Vagina (tissue), 2 donors: ENCODE results near the gene BASP1. TPM values are rescaled to one million over a fixed set of nuclear protein-coding genes. Genes with fewer than 3 reads are reported as not detected.
"Not testable (repeated sequence)": the region's sequence is repeated elsewhere in the genome, so short reads cannot be mapped to it uniquely, and the experiment has no call there.

Source experiments
- DNase-seq, 2 donors: peaks; one replicate each; pipeline ENCODE4 v3.0.0-alpha.2; 2017; ENCODE audit errors: extremely low spot score in 2 of 2
- H3K27ac ChIP-seq: fragments of 200-600 bp; sonication (generic); one replicate; pipeline ENCODE4 v1.5.1; 2019
- H3K27me3 ChIP-seq: fragments of 200-600 bp; sonication (generic); one replicate; pipeline ENCODE4 v1.5.1; 2019
- H3K36me3 ChIP-seq, 2 donors: fragments of 200-600 bp; sonication (generic); one replicate each; pipeline ENCODE4 v1.5.1; 2017 to 2019
- H3K4me1 ChIP-seq: fragments of 200-600 bp; sonication (generic); one replicate; pipeline ENCODE4 v1.5.1; 2019
- H3K4me3 ChIP-seq, 2 donors: fragments of 200-600 bp; sonication (generic); 1 replicate in 1 of 2; 2 replicates in 1 of 2; pipeline ENCODE4 v1.5.1; 2016 to 2019
- H3K9me3 ChIP-seq: fragments of 200-600 bp; sonication (generic); one replicate; pipeline ENCODE4 v1.5.1; 2019
- CTCF ChIP-seq, 3 experiments: fragments of 450-650 bp in 2 of 3; fragments of 200-600 bp in 1 of 3; sonication (generic) in 1 of 3; IDR thresholded peaks; one replicate each; pipeline ENCODE4 v1.5.1; 2017 to 2019; ENCODE audit warnings: antibody characterized with exemption in 3 of 3, mild to moderate bottlenecking in 2 of 3, moderate library complexity in 2 of 3
- POLR2A ChIP-seq, 2 donors: fragments of 450-650 bp; IDR thresholded peaks; one replicate each; pipeline ENCODE4 v1.6.1; 2017; ENCODE audit warnings: antibody characterized with exemption in 2 of 2, mild to moderate bottlenecking in 2 of 2, moderate library complexity in 2 of 2
- POLR2AphosphoS5 ChIP-seq, 2 donors: sonication (generic); formaldehyde crosslinking; IDR thresholded peaks; one replicate each; pipeline ENCODE4 v1.9.0; 2017; ENCODE audit warnings: antibody characterized with exemption in 2 of 2, mild to moderate bottlenecking in 2 of 2, low read depth in 1 of 2; ENCODE audit not compliant: insufficient read depth in 1 of 2
- intact Hi-C: fragments of 100-400 bp; cut with DNase I; formaldehyde crosslinking; loops from one replicate; pipeline ENCODE4 v1.15.1; 2023
- total RNA-seq: library from RNA; depleted of rRNA; stranded (reverse); fragments of >200 nt; gene quantifications from one replicate; pipeline ENCODE4 v1.2.3, GENCODE V29; 2016

The BASP1 gene
- total RNA-seq, 1 donor from 2014 or later = 46.4 TPM

- Histone ChIP-seq H3K36me3 (no peaks in the 10 kb centered on the region), H3K4me1 (peaks cover 6% of the 10 kb centered on the region), H3K4me3 (no peak overlapping the region), H3K27ac (no peak overlapping the region), H3K27me3 (no peaks in the 10 kb centered on the region), H3K9me3 (no peaks in the 10 kb centered on the region)
- intact Hi-C loops = no loop called here
- no peak for DNase-seq
- TF ChIP-seq CTCF (IDR thresholded peaks at IDR 0.05) = no peak
- no peak for TF ChIP-seq POLR2A (IDR thresholded peaks at IDR 0.05)
- no peak for TF ChIP-seq POLR2AphosphoS5 (IDR thresholded peaks at IDR 0.05; ENCODE audit: insufficient read depth in 1 of 2, low read depth in 1 of 2)
These were observed 26.0 kb downstream of the BASP1 start for GRCh38 chr5:17243287-17244063.

- intact Hi-C loops = no loop called here
- H3K36me3 ChIP-seq = no peaks in the 10 kb centered on the region
- peaks cover 12% of the 10 kb centered on the region for H3K4me1 ChIP-seq
- TF ChIP-seq POLR2A (IDR thresholded peaks at IDR 0.05) (no peak), POLR2AphosphoS5 (IDR thresholded peaks at IDR 0.05; ENCODE audit: insufficient read depth in 1 of 2, low read depth in 1 of 2) (peak in 1 of 2 donors; percentile 48), CTCF (IDR thresholded peaks at IDR 0.05) (no peak)
- no peak overlapping the region for H3K27ac ChIP-seq
- H3K9me3 ChIP-seq = no peaks in the 10 kb centered on the region
- no peak overlapping the region for H3K4me3 ChIP-seq
- H3K27me3 ChIP-seq = no peaks in the 10 kb centered on the region
- DNase-seq = no peak
These were observed 31.7 kb downstream of the BASP1 start for GRCh38 chr5:17249029-17249634.

- H3K9me3 ChIP-seq, H3K36me3 ChIP-seq, H3K27me3 ChIP-seq, intact Hi-C loops, H3K4me3 ChIP-seq, H3K27ac ChIP-seq, DNase-seq: not testable (repeated sequence)
- H3K4me1 ChIP-seq = peaks cover 12% of the 10 kb centered on the region
These were observed 32.4 kb downstream of the BASP1 start for GRCh38 chr5:17249841-17250240.

GRCh38 chr5:17252543-17252942, 35.1 kb downstream of the BASP1 start:
- intact Hi-C loops = no loop called here
- peaks cover 12% of the 10 kb centered on the region for H3K4me1 ChIP-seq
- H3K36me3 ChIP-seq = no peaks in the 10 kb centered on the region
- H3K27ac ChIP-seq = no peak overlapping the region
- H3K9me3 ChIP-seq = no peaks in the 10 kb centered on the region
- no peak for DNase-seq
- H3K27me3 ChIP-seq = no peaks in the 10 kb centered on the region
- H3K4me3 ChIP-seq = no peak overlapping the region
- TF ChIP-seq CTCF (IDR thresholded peaks at IDR 0.05) (no peak), POLR2A (IDR thresholded peaks at IDR 0.05) (no peak), POLR2AphosphoS5 (IDR thresholded peaks at IDR 0.05; ENCODE audit: insufficient read depth in 1 of 2, low read depth in 1 of 2) (no peak)

GRCh38 chr5:17255471-17256021, 38.1 kb downstream of the BASP1 start:
- H3K4me3 ChIP-seq = no peak overlapping the region
- no peak for TF ChIP-seq POLR2A (IDR thresholded peaks at IDR 0.05)
- TF ChIP-seq CTCF (IDR thresholded peaks at IDR 0.05) = no peak
- no peak for TF ChIP-seq POLR2AphosphoS5 (IDR thresholded peaks at IDR 0.05; ENCODE audit: insufficient read depth in 1 of 2, low read depth in 1 of 2)
- no peaks in the 10 kb centered on the region for H3K9me3 ChIP-seq
- H3K36me3 ChIP-seq = no peaks in the 10 kb centered on the region
- no peak overlapping the region for H3K27ac ChIP-seq
- H3K27me3 ChIP-seq = no peaks in the 10 kb centered on the region
- intact Hi-C loops = no loop called here
- peaks cover 12% of the 10 kb centered on the region for H3K4me1 ChIP-seq
- no peak for DNase-seq
